Activated CD8-positive, alpha-beta memory T cell treated with anti-CD3 and anti-CD28 coated beads, Interleukin-2, amount 50 U/mL, for 24 hours (primary cell): Measurements from ENCODE around the gene CRYBG1.
"Not testable (repeated sequence)": the region's sequence is repeated elsewhere in the genome, so short reads cannot be mapped to it uniquely, and the experiment has no call there.

Experiments used
- DNase-seq: peaks from one replicate; pipeline ENCODE4 v3.0.0-alpha.2; 2020; ENCODE audit errors: extremely low read depth

Gene CRYBG1

GRCh38 chr6:106527979-106528378 is 167.5 kb downstream of the CRYBG1 start:
- DNase-seq: no peak

GRCh38 chr6:106528521-106528920 is 168.0 kb downstream of the CRYBG1 start:
- DNase-seq: no peak

DNA sequence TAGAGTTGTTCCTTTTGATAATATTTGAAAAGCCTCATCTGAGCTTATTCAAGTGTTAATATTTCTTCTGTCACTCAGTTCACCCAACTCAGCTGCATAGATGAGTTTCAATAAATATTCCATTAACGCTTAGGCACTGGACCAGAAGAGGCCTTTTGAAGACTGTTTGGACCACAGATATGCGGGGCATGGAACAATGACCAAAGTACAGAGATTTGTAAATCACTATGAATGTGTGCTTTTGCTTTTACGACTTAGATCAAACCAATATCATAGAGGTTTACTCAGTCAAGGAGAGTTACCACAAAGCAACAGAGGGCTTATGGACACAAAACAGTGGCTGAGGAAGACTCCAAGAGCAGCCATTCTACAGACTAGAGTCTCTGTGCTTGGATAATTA is 168.9 kb downstream of the CRYBG1 start:
- DNase-seq: no peak

- no peak for DNase-seq
Observed at GRCh38 chr6:106530026-106530425, 169.5 kb downstream of the CRYBG1 start.

- DNase-seq: no peak
Observed at GRCh38 chr6:106530502-106530901, 170.0 kb downstream of the CRYBG1 start.

DNA sequence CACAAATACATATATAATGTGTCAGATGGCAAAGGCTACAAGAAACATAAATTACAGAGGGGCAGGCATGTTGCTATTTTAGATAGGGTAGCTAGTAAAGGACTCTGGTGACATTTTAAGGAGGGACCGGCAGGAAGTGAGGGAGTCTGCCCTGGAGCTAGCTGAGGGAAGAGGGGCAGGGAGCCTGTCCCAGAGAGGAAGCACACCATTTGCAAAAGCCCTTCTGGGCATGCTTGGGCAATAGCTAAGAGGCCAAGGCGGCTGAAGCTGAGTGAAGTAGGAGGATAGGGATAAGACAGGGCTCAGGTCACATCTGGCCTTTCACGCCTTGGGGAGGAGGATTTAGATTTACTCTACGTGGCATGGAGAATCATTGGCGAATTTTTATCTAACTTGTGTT is 172.5 kb downstream of the CRYBG1 start:
- no peak for DNase-seq

DNA sequence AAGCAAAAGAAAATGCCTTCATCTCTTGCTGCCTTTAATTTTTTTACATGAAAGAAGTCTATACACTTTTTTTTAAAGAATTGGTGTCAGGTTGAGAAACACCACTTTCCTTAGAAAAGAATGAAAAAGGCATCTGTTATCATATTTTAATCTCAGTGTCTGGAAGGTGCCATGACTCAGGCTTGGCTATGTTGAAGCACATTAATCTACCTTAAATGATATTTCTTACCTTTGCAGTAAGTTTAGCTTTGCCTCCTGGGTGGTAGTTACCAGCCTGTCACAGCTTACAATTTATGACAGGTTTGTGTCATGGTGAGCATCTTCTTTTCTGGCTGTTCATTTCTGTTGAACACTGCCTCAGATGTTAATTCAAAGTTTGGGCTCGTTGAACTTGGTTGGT is 173.5 kb downstream of the CRYBG1 start:
- DNase-seq: no peak

DNA sequence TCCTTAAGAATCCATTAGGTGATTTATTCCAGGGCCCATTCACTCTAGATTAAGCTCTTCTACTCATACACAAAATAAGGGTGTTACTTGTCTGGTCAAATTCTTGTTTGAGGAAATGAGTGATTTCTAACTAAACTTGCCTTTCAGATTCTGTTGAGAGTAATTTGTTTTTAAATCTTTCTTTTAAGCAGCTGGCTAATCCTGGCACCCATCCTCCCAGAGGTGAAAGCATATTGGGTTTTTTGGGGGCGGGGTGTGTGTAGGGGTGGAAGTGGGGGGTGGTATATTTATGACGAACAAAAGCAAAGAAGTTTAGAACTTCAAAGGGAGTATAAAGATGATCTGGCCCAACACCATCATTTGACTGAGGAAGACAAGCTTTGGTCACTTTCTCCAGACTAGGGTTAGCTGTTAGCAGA is 174.1 kb downstream of the CRYBG1 start:
- DNase-seq: no peak

DNA sequence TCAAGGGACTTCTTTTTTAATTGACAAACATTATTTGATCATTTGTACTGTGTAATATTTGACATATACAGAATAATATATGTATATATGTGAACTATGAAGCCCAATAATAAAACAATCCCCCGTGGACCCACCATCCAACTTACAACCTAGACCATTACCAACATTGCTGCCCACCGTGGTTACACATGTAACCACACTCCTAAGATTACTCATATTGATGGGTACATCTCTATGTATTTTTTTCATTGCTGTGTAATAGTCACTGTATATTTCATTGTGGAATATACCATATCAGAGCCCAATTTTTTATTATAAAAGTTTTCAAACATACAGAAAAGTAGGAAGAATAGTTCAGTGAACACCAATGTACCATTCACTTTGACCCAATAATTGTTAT is 174.5 kb downstream of the CRYBG1 start:
- no peak for DNase-seq

DNA sequence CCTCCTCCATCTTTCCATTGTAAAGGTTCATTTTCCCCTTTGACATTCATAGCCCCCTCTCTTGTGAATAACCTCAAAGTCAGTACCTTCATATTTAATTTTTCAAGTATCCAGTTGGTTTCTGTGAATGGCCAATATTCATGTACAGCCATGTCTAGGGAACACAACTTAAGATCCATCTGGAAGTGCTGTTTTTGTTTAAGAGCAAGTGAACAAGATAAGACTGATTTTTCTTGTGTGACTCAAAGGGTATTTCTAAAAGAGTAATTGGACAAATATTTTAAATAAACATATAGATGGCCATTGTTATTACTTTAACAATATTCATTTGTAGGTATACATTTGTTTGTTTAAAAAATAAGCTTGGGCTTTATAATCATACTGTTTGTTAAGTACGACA is 175.8 kb downstream of the CRYBG1 start:
- DNase-seq: no peak

DNA sequence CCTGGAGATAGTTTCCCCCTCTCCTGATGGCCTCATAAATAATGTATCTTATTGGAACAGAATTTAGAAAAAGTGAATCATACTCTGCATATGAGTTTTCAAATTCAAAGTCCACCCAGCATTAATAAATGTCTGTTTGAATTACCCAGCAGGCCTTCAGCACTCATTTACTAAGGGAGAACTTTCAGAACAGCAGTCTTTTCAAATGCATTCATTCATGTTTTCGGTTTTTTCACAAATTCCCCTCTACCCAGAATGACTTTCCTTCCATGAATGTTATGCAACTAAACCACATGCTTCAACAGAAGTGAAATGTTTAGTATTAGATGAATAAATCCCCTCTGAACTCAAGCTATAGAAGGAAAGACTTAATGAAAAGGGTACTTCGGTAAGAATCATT is 176.3 kb downstream of the CRYBG1 start:
- DNase-seq: no peak

GRCh38 chr6:106537662-106538061 is 177.1 kb downstream of the CRYBG1 start:
- no peak for DNase-seq

DNA sequence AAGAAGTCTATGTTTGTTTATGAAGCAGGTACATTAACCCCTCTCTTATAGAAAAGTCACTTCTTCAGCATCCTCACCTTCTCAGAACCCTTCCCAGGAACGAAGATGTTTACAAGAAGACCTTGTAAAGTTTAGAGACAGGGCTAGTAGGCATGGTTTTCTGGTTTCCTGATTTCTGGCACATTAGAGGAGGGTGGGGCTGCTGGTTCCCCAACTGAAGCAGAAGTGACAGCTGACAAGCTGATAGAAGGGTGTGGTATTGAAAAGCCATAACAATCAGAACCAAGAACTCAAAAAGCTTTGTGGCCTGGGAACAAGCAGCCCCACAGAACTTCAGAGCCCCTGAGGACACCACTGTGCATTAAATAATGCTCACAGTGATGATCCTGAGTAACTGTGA is 177.6 kb downstream of the CRYBG1 start:
- no peak for DNase-seq

GRCh38 chr6:106539936-106540335 is 179.4 kb downstream of the CRYBG1 start:
- DNase-seq: no peak

DNA sequence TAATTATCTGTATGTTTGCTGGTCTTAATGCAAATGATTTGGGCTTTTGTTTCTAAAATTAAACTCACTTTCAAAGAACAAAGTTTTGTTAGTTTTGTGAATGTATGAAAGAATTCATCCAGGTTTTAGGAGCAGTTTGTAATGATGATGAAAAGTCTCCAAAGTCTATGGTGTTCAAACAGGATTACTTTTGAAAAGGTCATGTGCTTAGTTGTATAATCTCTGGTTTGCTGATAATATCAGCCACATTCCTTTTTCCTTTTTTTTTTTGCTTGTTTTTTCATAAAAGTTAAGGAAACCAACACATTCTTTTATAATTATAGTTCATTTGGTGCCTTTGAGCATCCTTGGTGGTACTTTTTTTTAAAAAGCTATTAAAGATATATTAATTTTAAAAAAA is 179.9 kb downstream of the CRYBG1 start:
- DNase-seq: no peak

DNA sequence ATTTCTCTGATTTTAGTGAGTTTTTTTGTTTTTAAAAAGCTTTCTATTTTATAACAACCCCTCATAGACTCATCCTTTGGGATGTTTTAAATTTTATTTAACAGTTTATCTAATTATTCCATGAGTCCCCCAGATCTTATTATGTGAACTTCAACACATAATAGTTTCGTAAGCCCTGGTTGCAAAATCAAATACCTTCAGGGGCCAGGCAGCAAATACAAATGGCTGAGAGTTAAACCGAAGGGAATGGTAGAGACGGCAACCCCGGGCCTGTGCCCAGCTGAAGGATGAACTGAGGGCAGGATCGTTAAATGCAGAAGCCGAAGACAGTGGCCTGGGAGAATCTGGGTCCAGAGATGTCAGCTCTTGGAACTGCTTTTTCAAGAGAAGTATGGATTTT is 180.4 kb downstream of the CRYBG1 start:
- no peak for DNase-seq

DNA sequence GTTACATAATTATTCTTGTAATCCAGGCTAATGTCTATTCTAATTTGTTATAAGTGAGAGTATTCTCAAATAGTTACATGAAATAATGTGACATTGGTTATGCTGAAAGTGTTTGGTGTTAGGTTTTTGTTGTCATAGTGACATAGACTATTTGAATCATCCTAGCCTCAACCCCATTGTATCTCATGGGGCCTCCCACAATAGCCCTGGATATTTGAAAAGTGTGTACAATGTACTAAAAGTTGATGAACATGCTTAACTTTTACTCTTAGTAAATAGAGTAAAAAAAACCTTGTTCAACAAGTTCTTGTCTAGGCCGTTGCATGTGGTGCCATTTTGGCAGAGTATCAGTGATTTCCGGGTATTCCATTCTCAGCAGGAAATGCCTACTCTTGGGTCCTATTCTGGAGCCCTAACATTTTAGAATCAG is 185.8 kb downstream of the CRYBG1 start:
- no peak for DNase-seq

DNA sequence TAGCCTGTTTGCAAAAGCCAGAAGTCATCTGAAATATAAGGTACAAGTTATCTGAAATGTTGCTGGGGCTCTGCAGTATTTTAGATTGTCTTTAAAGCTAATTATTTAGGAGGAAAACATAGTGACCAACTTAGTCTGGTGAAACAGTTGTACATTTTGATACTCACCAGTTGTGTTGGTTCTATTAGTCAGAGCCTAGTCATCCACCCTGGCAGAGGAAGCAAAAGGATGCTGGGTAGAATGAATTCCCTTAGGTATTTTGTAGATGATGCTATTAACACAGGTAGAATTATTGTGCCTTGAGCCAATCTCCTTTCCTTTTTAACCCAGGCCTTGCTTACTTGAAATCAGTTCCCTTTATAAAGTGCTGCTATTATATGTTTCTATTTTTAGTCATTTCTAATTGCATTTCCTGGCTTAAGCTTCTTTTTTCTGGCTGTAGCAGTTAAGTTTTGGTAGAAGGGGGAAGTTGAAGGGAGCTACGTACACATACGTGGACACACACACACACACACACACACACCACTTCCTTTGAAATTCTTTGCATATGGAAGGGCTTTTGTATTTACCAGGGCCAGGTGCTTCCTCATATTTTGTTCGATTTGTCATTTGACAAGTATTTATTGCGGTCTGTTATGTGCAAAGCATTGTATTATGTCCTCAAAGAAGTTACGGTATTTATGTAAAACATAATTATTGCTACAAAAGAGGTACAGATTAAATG is 186.3 kb downstream of the CRYBG1 start:
- DNase-seq: no peak

DNA sequence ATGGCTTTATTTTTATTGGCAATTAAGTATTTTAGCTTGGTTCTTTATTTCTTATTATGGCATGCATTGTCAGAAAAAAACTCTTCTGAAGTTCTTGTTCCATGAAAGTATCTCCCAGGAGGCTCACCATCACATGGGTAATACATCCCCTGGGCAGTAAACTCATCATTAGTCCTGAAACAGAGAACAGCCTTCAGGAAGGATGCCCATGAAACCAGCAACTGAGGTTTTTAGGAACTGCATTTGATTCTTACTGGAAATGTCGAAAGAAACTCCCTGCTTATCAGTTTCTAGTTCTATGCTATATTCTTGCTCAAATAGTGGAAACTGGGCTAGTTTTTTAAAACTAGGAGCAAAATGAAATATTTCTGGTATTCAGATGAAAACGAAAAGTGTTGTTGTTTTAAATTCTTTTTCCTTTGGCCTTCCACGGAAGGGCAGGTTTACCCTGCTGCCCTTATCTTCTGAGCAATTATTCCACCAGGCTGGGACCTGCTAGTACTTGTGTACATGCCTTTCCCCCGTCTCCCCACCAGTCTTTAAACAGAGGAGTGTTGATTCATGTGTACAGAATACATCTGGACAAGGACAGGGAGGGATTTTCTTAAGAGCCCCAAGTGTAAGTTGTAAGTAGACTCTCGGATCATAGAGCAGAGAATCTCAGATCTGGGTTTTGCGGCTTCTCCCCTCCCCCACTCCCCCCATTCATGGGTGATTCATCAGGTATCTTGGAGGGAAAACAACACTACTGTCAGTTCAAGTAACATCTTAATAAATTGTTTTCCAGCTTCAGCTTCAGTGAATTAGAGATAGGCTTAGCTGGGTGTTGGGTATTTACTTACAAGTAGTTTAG is 187.3 kb downstream of the CRYBG1 start:
- DNase-seq: no peak

DNA sequence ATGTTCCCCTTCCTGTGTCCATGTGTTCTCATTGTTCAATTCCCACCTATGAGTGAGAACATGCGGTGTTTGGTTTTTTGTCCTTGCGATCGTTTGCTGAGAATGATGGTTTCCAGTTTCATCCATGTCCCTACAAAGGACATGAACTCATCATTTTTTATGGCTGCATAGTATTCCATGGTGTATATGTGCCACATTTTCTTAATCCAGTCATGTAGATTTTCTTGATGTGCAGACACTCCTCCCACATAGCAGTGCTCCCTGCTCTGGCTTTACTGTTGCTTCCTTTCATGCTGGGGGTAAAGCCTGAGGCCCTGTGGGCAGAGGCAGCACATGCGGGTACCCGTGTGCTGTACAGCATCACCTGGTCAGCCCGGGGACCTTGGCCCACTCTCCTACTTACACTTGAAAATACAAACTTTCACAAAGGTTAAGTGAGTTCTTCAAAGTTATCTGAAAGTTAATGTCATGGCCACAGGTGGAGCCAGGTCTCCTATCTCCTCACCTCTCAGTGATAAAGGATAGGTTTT is 188.5 kb downstream of the CRYBG1 start:
- DNase-seq: not testable (repeated sequence)

GRCh38 chr6:106549521-106549920 is 189.0 kb downstream of the CRYBG1 start:
- no peak for DNase-seq

- no peak for DNase-seq
Observed at GRCh38 chr6:106551155-106551554, 190.6 kb downstream of the CRYBG1 start.

DNA sequence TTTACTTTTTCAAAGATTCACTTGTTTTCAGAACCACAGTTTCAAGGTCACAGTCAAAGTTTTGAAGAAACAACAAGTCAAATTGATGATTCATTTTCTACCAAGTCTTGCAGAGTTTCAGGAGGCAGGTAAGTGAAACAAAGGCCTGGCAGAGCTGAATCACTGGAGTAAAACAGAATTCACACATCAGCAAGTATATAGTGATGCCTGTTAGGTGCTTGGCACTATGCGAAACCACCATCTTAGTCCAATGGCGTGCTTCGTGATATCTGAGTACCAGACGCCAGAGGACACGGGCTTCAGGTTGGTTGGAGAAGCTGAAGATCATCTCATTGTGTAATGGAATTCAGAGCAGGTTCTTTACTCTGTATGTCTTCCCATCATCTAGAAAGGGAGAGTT is 192.9 kb downstream of the CRYBG1 start:
- DNase-seq: no peak
